GM19238 (cell line): ENCODE data around the gene RAPSN.

ENCODE experiments used
- DNase-seq: peaks from one replicate; pipeline ENCODE4 v3.0.0; 2011; ENCODE audit warnings: low spot score; ENCODE audit not compliant: insufficient read length

Gene RAPSN

DNA sequence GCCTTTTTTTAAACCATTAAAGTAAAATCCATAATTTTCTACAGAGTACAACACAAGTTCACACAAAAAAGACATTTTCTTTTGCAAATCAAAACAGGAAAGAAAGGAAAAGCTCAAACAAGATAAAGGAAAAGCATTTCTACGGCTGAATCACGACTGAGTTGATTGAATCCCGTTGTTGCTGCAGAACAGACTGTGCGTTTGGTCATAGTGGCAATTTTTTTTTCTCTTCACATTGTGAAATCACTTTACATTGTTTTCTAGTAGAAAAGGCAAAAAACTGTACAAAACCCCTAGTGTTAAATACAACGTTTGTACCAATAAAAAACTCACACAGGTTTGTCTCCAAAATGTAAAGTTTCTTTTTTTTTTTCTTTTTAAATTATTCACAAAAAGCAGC, 17.3 kb upstream of the RAPSN start:
- DNase-seq, result no peak

DNA sequence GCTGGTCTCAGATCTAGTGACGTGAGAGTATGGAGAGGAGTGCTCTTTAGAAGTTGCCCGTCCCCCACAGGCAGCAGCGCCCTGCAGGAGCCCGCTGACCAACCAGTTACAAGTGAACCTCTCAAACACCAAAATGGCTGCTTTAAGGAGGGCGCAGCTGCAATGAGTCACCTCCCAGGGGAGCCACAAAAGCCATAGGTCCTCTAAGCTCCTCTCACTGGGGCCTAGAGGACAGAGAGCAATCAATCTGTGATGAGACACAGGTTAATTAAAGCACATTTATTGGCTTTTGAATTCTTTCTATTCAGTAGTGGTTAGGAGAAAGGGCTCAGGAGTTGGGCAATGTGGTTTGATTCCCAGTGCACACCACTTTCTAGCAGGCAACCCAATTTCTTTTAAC, 15.5 kb upstream of the RAPSN start:
- no peak for DNase-seq

- no peak for DNase-seq
These were observed 12.9 kb upstream of the RAPSN start for GRCh38 chr11:47461876-47462275.

GRCh38 chr11:47460571-47461235, 11.8 kb upstream of the RAPSN start:
- no peak for DNase-seq

DNA sequence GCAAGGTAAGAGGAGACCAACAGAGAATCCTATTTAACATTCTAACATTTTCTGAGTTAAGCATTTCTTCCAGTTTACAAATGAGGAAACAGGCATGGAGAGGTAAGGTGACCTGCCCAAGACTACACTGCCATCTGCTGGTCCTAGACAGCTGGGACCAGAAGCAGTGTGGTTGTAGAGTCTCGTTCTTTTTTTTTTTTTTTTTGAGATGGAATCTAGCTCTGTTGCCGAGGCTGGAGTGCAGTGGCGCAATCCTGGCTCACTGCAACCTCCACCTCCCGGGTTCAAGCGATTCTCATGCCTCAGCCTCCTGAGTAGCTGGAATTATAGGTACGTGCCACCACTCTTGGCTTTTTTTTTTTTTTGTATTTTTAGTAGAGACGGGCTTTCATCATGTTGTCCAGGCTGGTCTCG, 5.3 kb upstream of the RAPSN start:
- DNase-seq, result peak; percentile 59

DNA sequence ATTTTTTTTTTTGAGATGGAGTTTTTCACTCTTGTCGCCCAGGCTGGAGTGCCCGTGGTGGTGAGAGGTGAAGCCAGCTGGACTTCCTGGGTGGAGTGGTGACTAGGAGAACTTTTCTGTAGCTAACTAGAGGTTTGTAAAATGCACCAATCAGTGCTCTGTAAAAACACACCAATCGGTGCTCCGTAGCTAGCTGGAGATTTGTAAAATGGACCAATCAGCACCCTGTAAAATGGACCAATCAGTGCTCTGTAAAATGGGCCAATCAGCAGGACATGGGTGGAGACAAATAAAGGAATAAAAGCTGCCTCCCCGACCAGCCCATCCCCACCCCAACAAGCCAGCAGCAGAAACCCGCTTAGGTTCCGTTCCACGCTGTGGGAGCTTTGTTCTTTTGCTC, 4.4 kb upstream of the RAPSN start:
- no peak for DNase-seq

DNA sequence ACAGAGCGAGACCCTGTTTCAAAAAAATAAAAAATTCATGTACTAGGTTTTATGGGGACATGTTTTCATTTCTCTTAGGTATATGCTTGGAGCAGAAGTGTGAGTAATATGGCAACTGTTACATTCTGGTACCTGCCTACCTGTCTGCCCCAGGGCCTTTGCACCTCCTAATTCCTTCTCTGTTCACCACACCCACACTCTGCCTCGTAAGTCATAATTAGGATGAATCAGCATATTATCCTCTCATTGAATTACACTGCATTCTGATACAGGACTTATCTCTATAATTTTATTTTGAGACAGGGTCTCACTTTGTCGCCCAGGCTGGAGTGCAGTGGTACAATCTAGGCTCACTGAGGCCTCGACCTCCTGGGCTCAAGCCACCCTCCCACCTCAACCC, 3.1 kb upstream of the RAPSN start:
- no peak for DNase-seq

DNA sequence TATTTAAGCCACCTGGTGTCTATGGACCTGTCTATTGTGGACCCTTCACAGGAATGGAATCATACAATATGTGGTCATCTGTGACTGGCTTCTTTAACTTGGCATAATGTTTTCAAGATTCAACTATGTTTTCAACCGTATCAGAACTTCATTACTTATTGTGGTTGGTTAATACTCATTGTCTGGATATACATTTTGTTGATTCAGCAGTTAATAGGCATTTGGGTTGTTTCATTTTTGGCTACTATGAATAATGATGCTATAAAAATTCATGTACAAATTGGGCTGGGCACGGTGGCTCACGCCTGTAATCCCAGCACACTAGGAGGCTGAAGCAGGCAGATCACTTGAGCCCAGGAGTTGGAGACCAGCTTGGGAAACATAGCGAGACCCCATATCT, 2.5 kb upstream of the RAPSN start:
- DNase-seq, result no peak

DNA sequence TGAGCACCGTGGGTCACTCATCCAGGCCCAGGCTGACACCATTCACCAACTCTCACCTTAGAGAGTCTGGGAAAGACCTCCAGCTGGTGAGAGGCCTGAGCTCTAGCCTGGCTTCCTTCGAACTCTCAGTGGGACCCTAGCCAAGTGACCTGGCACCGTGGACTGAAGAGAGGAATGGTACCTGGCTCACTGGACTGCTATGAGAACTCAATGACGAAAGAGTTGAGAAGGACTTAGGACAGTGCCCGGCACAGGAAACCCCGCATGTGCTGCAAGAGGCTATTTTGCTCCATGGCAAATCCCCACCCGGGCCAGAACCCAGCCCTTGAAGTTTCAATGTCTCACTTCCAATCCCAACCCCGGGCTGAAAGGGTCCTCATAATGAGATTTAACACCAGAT, 605 bp upstream of the RAPSN start:
- no peak for DNase-seq

DNA sequence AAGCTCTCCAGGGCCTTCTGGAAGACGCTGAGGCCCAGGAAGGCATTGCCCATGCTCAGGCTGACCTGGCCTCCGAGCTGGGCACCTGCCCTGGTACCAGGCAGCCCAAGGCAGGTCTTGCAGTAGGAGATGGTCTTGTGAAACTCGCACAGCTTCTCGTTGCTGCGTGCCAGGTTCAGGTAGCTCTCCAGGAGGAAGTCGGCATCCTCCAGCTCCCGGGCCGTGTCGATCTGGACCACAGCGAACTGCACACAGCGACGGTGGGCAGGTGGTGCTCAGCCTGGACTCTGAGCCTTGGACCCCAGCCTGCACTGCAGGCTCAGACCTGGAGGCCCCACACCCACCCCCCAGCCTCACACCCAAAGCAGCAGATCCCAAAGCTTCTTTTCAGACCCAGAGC, 1.0 kb downstream of the RAPSN start:
- DNase-seq, result no peak

- no peak for DNase-seq
These were observed 2.1 kb downstream of the RAPSN start for GRCh38 chr11:47446833-47447232.

- DNase-seq, result no peak
These were observed 3.1 kb downstream of the RAPSN start for GRCh38 chr11:47445840-47446239.

GRCh38 chr11:47443817-47444216, 5.1 kb downstream of the RAPSN start:
- no peak for DNase-seq

DNA sequence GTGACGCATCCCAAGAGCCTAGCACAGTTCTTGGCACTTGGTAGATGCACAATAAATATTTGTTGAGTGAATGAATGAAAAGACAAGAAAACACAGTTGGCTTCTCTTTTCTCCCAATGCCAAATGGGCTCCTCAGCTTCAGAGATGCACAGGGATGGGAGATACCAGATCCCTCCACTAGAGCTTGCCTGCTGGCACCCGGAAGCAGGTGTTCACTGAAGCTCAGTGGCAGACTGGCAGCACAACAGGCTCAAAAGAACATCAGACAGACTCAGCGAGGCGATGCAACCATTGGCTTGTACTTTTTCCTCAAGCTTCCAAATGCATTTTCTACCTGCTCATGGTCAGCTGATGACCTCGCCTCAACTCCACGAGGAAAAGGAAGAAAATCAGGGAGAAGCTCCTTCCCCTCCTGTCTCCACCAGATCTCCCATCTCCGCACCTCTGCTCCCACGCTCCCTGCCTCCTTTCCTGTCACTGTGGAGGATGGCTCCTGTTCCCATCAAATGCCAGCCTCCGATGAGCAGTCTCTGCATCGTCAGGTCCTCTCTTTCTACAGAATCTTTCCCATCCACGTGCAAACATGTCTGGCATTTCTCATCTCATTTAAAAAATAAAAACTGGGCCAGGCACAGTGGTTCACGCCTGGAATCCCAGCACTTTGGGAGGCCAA, 5.8 kb downstream of the RAPSN start:
- DNase-seq, result no peak

DNA sequence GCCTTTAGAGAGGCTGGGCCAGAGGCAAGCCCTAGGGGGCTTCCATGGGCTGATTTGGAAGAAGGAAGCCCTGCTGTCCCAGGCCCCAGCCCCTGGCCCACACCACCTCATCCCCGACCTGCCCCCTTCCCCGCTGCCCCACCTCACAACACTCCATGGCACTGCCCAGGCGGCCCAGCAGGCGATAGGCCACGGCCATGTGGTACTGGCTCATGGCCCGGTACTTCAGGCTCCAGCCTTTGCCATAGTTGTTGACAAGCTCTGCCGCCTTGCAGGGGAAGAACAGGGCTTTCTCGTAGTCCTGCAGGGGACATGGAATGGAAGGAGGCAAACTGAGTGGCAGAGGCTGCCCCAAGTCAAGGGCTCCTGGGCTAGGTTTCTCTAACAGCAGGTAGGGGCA, 6.4 kb downstream of the RAPSN start:
- no peak for DNase-seq

DNA sequence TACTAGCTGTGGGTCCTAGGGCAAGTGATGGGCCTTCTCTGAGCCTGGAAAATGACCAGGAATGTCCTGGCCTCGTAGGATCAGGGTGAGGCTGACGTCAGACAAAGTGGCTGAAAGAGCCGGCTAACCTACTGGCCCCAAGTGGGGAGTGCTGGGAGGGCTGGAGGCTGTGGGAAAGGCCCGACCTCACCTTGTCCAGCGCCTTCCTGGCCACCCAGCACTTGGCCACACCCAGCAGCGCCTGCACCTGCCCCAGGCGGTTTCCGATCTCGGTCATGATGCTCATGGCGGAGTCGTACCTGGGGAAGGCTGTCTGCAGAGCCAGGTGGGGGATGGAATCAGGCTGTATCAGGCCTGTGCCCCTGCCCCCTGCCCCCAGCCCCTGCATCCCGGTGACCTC, 7.5 kb downstream of the RAPSN start:
- DNase-seq, result no peak

- no peak for DNase-seq
These were observed 8.9 kb downstream of the RAPSN start for GRCh38 chr11:47440054-47440476.

GRCh38 chr11:47438721-47439120, 10.2 kb downstream of the RAPSN start:
- no peak for DNase-seq

DNA sequence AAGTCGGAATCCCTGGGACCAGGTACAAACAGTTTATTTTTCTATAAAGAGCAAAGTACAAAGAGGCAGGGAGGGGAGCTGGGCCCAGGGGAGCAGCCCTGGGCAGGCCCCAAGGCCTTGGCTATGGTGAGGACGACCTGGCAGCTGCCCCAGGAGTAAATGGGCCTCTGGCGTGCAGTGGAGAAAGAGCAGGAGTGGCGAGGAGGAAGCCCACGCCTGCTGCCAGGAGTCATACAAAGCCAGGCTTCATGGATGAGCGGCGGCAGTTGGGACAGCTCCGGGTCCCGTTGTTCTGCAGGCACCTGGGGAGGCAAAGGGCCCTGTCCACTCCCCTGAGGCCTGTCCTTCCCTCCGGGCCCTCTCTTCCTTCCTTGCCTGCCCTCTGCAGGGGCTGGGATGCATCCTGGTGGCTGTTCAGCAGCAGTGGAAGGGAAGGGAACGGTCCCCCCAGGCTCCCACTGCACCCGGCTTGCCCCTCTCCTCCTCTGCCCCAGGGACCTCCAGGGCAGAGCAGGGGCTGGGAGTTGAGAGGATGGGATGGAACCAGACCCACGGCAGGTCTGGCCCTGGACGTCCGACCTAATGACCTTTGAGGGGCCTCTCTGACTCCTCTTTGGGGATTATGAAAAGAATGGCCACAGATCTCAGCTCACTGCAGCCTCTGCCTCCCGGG, 11.1 kb downstream of the RAPSN start:
- no peak for DNase-seq

DNA sequence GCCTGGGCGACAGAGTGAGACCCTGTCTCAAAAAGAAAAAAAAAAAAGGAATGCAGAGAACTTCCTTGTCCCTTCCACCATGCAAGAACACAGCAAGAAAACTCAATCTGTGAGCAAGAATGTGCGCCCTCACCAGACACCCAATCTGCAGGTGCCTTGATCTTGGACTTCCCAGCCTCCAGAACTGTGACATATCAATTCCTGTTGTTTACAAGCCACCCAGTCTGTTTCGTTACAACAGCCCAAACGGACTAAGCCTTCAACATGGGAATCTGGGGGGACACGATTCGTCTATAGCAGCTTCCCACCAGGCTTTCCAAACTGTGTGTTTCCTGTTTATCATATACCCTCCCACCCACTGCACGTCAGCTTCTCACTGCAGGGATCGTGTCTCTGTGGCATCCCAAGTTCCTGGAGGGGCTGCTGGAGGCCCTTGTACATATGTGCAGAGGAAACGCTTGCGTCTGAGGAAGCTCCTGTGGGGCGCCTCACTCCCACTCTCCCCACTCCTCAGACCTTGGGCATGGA, 11.7 kb downstream of the RAPSN start:
- no peak for DNase-seq

- no peak for DNase-seq
These were observed 12.2 kb downstream of the RAPSN start for GRCh38 chr11:47436726-47437125.

- DNase-seq, result no peak
These were observed 13.2 kb downstream of the RAPSN start for GRCh38 chr11:47435687-47436086.
